SK-MEL-5 (cell line): ENCODE results near the gene FCGR3B. TPM values are rescaled to one million over a fixed set of nuclear protein-coding genes. Genes with fewer than 3 reads are reported as not detected.
"Not testable (repeated sequence)": the region's sequence is repeated elsewhere in the genome, so short reads cannot be mapped to it uniquely, and the experiment has no call there.

Source experiments
- DNase-seq: peaks from one replicate; pipeline ENCODE4 v3.0.0-alpha.2; 2016; ENCODE audit warnings: low read depth, low spot score
- in situ Hi-C: cut with HindIII; loops from 2 replicates; pipeline ENCODE4 v1.10.0; 2016; ENCODE audit warnings: low sequenced_read_pairs, high pct_unique_total_duplicates, low pct_unique_long_range_greater_than_20kb
- total RNA-seq: library from RNA; depleted of rRNA; stranded (reverse); fragments of >200 nt; shearing (Covaris generic); gene quantifications from 2 replicates; pipeline ENCODE4 v1.2.3, GENCODE V29; 2014

The FCGR3B gene
- total RNA-seq, 1 experiment from 2014 or later = not detected

DNA sequence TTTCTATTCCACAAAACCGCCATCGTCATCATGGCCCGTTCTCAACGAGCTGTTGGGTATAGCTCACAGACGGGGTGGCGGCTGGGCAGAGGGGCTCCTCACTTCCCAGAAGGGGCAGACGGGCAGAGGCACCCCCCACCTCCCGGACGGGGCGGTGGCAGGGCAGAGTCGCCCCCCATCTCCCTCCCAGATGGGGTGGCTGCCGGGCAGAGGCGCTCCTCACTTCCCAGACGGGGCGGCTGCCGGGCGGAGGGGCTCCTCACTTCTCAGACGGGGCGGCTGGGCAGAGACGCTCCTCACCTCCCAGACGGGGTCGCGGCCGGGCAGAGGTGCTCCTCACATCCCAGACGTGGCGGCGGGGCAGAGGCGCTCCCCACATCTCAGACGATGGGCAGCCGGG lies 14.6 kb downstream of the FCGR3B start:
- in situ Hi-C loops, DNase-seq: not testable (repeated sequence)

DNA sequence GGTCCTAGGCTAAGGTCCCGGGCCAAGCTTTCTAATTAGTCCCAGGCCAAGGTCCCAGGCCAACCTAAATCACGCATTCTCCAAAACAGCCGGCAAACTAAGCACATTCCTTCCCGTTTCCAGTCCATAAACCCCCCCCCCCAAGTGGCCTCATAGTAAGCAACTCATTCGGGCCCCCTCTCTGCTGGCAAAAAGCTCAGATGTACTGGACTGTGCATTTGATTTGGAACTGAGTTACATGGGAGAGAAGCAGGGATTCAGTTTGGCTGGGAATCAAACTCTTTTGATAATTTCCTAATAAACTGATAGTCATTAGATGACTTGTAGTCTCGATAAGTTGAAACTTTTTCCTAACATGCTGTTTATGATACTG lies 17.8 kb downstream of the FCGR3B start:
- in situ Hi-C loops = not testable (repeated sequence)
- DNase-seq = peak; percentile 31

DNA sequence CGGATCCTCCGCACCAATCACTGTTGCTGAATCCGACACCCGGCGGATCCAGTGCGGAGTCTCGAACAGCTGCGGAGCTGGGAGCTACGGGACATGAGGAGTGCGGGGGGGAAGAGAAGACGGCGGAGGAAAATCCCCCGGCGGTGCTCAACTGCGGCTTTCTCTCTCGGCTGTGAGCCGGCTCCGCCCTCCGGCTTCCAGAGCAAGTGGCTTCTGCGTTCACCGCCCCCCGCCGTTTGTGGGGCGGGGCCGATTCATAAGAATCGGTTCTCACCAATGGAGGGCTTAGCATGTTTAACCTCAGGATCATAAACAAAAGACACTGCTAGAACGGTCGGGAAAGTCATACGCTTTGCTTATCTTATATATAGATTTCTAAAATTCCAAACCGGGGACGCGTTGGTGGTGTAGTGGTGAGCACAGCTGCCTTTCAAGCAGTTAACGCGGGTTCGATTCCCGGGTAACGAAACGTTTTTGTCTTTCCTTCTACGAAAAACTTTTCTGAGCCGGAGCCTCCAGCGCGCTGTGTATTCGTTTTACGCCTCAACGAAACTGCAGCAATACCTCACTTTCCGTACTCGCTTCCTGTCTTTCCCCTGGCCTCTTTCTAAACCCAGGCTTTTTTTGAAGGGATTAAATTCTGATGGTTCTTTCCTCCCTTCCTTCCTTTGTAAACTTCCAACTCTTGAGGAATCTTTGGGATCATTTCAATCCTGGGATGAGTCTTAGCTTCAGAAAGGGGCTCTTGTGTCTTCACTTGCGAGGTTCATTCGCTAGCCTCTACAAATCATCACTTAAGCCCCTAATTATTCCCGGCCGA lies 18.4 kb downstream of the FCGR3B start:
- peak; percentile 98 for DNase-seq
- in situ Hi-C loops = not testable (repeated sequence)

DNA sequence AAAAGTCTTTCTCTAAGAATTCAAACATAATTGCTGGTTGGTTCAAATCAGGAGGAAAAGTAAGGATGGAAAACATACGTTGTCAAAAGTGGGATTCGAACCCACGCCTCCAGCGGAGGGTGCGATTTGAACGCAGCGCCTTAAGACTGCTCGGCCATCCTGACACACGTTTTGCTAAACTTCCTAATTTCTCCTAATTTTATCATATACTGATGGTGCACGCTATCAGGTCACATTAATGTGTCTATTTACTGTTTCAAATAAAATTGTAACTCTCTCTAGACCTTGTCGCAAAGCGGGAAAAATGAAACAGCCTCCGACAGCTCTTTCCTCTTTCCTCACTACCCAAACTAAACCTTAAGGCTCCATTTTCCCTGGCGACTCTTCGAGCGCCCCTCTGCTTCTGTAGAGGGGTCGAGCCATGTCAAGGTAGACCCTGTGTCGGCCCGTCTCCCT lies 19.1 kb downstream of the FCGR3B start:
- in situ Hi-C loops = not testable (repeated sequence)
- DNase-seq = peak; percentile 55

DNA sequence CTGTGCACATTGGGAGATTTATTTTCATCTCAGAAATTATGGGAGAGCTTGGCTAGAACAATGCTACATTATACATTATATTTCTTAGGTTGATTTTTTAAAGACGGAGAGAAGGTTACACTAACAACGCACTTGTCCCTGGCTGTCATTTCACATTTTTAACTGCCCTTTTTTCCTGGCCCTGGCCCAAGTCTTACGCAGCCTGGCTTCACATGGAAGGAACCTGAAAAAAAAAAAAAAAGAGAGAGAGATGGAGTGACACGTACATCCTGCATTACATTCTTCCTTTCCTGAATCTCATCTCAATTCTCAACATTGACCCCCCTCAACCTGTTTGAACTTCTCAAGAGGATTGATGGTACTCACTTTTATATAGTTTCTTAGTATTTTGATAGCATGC lies 20.8 kb downstream of the FCGR3B start:
- in situ Hi-C loops, DNase-seq: not testable (repeated sequence)

DNA sequence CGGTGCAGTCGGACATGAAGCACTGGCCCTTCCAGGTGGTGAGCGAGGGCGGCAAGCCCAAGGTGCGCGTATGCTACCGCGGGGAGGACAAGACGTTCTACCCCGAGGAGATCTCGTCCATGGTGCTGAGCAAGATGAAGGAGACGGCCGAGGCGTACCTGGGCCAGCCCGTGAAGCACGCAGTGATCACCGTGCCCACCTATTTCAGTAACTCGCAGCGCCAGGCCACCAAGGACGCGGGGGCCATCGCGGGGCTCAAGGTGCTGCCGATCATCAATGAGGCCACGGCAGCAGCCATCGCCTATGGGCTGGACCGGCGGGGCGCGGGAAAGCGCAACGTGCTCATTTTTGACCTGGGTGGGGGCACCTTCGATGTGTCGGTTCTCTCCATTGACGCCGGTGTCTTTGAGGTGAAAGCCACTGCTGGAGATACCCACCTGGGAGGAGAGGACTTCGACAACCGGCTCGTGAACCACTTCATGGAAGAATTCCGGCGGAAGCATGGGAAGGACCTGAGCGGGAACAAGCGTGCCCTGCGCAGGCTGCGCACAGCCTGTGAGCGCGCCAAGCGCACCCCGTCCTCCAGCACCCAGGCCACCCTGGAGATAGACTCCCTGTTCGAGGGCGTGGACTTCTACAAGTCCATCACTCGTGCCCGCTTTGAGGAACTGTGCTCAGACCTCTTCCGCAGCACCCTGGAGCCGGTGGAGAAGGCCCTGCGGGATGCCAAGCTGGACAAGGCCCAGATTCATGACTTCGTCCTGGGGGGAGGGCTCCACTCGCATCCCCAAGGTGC lies 24.2 kb downstream of the FCGR3B start:
- in situ Hi-C loops, DNase-seq: not testable (repeated sequence)

DNA sequence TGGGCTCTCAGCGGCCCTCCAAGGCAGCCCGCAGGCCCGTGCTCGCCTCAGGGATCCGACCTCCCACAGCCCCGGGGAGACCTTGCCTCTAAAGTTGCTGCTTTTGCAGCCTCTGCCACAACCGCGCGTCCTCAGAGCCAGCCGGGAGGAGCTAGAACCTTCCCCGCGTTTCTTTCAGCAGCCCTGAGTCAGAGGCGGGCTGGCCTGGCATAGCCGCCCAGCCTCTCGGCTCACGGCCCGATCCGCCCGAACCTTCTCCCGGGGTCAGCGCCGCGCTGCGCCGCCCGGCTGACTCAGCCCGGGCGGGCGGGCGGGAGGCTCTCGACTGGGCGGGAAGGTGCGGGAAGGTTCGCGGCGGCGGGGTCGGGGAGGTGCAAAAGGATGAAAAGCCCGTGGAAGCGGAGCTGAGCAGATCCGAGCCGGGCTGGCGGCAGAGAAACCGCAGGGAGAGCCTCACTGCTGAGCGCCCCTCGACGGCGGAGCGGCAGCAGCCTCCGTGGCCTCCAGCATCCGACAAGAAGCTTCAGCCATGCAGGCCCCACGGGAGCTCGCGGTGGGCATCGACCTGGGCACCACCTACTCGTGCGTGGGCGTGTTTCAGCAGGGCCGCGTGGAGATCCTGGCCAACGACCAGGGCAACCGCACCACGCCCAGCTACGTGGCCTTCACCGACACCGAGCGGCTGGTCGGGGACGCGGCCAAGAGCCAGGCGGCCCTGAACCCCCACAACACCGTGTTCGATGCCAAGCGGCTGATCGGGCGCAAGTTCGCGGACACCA lies 25.0 kb downstream of the FCGR3B start:
- in situ Hi-C loops, DNase-seq: not testable (repeated sequence)

DNA sequence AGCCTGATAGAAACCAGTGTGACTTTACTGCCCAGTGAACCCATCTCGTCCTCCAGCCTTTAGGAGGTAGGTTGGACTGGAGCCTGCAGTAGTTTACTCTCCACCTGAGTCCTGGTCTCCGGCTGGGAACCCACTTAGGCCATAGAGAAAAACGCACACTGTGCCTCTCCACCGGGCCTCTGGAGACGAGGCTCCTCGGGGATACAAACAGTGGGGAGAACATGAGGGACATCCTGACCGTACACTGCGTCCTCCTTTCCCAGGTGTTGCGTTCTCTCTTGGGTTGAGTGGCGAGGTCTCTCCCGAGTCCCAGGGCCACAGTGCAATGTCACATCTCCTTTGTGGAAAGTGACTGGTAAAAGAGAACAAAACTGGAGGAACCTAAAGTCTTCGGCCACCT lies 26.0 kb downstream of the FCGR3B start:
- DNase-seq, in situ Hi-C loops: not testable (repeated sequence)

DNA sequence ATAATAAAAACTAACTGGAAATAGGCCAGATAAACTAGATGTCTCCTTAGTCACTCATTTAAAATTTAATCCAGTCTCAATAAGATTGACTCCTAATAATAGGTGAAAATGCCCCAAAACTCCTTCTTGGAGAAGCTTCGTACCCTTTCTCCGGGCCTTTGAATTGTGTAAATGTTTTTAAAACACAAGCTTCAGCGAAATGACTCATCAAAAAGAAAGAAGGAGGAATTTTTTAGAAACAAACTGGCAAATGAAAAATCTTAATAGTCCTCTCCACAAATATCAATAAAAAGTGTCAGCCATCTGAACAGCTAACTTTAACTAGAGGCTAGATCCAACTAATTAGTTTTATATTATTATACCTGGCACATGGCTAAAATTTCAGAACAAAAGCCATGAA lies 33.9 kb downstream of the FCGR3B start:
- DNase-seq, in situ Hi-C loops: not testable (repeated sequence)

DNA sequence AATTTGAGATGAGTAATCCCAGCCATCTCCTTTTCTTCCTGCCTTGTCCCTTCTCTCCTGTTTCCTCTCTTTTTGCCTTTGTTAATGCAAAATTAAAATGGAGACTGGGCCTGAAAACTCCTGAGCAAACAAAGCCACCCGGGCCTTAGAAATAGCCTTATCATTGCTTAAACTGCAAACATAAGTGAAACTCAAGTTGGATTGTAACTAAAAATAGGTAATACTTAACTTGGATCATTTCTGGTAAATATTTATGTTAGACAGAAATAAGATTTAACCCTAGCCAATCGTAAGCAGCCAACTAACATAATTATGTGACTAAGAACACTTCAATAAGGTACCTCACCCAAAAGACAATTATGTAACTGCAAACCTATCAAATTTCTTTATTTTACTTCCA lies 35.4 kb downstream of the FCGR3B start:
- DNase-seq, in situ Hi-C loops: not testable (repeated sequence)

DNA sequence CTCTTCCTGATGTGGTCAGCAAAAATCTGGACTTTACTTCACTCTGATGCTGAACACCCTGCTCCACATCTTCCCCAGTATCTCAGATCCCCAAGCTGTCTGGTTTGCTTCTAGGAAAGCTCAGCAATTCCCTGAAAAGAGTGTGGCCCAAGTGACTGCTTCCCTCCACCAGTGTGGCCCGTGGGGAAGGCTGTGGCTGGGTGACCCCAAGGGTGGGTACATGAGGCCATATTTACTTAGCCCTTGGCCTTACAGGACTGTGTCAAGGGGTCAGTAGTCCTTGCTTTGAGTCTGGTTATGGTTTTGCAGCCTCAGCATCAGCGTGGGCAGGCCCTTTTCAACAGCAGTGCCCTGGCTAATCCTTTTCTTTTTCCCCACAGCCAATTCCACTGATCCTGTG lies 35.8 kb downstream of the FCGR3B start:
- DNase-seq, in situ Hi-C loops: not testable (repeated sequence)

DNA sequence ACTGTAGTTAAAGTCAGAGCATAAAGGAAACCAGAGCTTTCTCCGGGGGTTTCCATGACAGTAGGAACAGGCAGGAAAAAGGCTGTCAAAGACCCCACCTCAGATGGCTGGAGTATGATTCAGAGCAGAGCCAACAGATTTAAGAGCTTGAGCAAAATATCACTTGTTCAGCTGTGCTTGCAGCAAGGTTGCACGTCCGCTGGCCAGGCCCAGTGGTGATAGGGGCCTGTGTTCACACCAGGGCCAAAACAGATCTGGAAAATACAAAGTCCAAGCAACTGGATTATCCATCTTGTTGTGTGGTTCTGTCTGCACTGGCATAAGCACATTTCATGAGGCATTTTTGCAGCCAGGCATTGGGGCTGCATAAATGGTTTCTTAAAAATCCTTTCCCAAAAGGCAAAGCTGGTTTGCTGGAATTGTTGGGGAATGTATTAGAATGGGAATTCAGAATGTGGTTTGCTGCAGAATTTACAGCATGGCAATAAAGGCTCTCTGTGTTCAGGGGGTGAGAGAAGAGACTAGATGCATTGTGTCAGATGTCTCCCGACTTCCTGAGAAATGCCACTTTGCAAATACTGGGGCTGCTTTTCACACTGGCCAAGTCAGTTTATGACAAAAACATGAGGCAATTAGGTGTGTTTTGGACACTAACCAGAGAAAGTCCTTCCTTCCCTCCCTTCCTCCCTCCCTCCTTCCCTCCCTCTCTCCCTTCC lies 36.5 kb downstream of the FCGR3B start:
- peak; percentile 94 for DNase-seq
- in situ Hi-C loops = not testable (repeated sequence)

DNA sequence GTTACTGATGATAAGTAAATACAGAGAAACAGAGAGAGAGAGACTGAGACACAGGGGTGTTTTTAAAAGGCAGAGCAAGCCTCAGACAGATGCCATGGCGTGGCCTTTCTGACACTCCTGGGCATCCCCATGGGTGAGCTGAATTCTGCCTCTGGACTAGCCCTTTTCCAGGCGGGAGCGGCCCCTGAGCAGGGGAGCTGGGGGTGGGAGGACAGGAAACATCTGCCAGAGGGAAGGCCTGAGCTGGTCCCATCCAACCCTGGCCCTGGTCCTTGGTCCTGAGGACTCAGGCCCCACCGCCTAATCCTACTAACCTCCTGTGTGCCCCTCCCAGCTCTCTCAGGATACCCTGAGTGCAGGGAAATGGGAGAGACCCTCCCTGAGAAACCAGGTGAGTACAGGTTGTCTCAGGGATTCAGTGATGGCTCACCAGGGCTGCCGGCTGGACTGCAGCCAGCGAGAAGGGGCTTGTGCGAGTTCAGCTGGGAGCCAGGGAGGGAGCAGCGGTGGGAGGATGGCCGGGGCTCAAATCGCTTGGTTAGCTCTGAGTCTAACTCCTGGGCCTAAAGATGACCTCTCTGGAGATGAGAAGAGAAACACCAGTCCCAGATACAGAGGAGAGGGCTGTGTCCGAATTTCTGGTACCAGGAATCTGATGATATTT lies 37.8 kb downstream of the FCGR3B start:
- DNase-seq, in situ Hi-C loops: not testable (repeated sequence)

DNA sequence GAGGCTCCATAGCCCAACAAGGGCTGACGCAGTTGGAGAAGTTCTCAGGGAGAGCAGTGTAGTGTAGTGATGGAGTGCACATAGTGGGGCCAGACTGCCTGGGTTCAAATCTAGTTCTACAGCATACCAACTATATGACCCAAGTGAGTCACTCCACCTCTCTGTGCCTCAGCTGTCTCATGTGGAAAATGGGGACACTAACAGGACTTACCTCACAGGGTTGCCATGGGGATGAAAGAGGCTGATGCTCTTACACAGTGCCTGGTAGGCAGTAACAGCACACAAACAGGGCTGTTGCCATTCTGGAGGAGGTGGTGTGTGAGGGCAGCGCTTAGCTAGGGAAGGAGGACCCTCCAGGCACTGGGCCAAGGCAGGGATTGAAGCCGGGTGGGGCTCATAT lies 38.4 kb downstream of the FCGR3B start:
- DNase-seq, in situ Hi-C loops: not testable (repeated sequence)

DNA sequence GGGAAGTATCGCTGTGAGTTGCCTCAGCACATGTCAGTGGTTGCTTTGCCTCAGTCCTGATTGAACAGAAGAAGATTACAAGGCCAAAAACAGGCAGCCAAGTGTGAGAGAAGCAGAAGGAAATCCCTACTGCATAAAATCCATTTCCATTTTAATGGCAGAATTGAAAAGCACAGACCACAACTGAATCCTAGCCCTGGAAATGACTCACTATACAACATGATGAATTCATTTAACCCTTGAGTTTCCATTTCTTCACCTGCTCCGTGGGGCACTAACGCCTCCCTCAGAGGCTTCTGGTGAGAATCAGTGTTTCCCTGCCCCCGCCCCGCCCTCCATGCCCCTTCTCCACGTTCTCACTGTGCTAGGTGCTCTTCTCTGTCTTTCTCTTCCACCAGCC lies 41.1 kb downstream of the FCGR3B start:
- in situ Hi-C loops, DNase-seq: not testable (repeated sequence)

DNA sequence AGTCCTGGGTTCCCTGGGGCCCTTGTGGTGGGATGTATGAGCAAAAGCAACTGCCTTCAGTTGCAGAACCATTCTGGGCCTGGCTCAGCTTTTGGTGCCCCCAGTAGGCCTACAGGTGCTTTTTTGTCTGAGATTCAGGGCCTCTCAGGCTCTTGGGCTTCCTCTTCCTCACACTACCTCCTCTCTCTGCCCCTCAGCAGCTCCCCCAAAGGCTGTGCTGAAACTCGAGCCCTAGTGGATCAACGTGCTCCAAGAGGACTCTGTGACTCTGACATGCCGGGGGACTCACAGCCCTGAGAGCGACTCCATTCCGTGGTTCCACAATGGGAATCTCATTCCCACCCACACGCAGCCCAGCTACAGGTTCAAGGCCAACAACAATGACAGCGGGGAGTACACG lies 41.6 kb downstream of the FCGR3B start:
- DNase-seq, in situ Hi-C loops: not testable (repeated sequence)

DNA sequence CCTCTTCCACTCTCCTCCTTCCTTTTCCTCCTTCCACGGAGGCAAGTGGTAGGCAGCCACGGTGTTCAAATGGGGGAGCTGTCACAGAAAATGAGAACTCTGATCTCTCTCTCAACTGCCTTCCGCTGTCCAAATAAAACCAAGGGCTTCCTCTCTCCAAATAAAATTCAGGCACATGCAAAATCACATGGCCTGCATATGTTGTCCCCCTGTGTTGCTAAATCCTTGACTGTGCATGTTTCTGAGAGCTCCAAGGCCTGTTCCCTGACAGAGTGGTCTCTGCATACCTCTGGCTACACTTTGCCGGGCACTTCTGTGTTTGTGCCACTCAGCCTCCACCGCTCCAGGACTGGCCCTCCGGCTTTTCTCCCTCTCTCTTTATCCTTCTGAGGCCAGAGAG lies 42.4 kb downstream of the FCGR3B start:
- DNase-seq, in situ Hi-C loops: not testable (repeated sequence)
